Germinal center (tissue), 1 donor: ENCODE results near the gene NRIP2.
"Not testable (repeated sequence)": the region's sequence is repeated elsewhere in the genome, so short reads cannot be mapped to it uniquely, and the experiment has no call there.

ENCODE experiments used
- DNase-seq: peaks from one replicate; pipeline ENCODE4 v3.0.0; 2012; ENCODE audit warnings: mixed read lengths, low spot score

The NRIP2 gene, protein sequence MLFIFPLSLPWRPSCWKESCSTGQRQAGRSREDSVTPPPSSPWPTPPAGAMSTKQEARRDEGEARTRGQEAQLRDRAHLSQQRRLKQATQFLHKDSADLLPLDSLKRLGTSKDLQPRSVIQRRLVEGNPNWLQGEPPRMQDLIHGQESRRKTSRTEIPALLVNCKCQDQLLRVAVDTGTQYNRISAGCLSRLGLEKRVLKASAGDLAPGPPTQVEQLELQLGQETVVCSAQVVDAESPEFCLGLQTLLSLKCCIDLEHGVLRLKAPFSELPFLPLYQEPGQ

GRCh38 chr12:2834581-2835491 lies at the start of gene NRIP2:
Gene NRIP2, minus strand, starts transcription at chr12:2835035. Its CDS starts 52 bp downstream, at chr12:2834983.
- no peak for DNase-seq

- no peak for DNase-seq
These were observed 45.0 kb upstream of the NRIP2 start for GRCh38 chr12:2879853-2880252.

DNA sequence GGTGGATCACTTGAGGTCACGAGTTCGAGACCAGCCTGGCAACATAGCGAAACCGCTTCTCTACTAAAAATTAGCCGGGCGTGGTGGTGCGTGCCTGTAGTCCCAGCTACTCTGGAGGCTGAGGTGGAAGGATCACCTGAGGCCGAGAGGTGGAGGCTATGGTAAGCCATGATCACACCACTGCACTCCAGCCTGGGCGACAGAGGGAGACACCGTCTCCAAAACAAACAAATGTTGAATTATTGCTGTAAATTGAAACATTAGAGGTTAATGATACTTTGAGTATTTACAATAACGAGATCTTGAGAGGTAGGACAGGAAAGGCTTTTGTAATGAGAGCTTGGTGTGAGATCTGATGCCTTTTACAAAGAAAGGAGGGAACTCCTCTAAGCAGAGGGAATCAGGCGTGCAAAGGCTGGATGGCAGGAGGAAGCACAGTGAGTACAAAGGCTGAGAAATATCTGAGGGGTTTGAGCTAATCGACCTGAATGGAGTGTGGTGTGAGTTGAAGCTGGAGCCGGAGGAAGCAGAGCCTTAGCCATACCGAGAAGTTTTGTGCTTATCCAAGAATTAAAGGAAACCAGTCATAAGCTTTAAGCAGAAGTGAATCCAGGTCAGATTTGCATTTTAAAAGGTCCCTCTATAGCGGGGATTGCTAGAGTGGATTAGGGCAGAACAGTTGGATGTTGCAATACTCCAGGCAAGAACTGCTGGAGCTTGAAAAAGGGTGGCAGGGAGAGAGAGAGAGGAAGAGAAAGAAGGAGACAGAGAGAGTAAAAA lies 43.3 kb upstream of the NRIP2 start:
- DNase-seq = peak; percentile 65

GRCh38 chr12:2877047-2877952 lies 42.5 kb upstream of the NRIP2 start, which contains the start of the genes FOXM1 and RHNO1:
Gene FOXM1, minus strand, starts transcription at chr12:2877174. Its CDS starts 2,696 bp downstream, at chr12:2874478.
Gene RHNO1, plus strand, starts transcription at chr12:2877223. Its CDS starts 8,144 bp downstream, at chr12:2885367.
- peak; percentile 94 for DNase-seq

- peak; percentile 39 for DNase-seq
These were observed 41.7 kb upstream of the NRIP2 start for GRCh38 chr12:2876431-2877046.

- not testable (repeated sequence) for DNase-seq
These were observed 34.3 kb upstream of the NRIP2 start for GRCh38 chr12:2868986-2869632.

DNA sequence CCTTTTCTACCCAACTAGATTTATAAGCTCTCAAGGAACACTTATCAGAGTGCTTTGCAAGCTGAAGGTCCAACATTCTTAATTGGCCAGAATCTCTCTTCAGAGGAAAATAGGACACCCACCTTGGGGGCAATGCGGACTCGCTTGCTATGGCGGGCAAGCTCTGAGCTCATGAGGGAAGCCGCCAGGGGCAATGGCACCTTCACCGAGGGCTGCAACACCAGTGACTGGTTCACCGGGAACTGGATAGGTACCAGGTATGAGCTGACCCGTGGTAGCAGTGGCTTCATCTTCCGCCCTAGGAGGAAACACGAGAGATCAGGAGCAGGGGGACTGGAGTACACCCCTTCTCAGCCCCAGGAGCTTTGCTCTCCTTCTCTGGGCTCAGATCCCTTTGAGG lies 29.4 kb upstream of the NRIP2 start:
- no peak for DNase-seq

DNA sequence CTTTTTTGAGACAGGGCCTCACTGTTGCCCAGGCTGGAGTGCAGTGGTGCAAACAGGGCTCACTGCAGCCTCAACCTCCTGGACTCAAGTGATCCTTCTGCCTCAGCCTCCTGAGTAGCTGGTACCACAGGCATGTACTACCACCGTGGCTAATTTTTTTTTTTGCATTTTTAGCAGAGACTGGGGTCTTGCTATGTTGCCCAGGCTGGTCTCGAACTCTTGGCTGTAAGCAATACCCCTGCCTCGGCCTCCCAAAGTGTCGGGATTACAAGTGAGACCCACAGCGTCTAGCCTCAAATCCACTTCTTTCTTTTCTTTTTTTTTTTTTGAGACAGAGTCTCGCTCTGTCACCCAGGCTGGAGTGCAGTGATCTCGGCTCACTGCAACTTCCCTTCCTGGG lies 28.6 kb upstream of the NRIP2 start:
- not testable (repeated sequence) for DNase-seq

- no peak for DNase-seq
These were observed 28.0 kb upstream of the NRIP2 start for GRCh38 chr12:2862876-2863275.

GRCh38 chr12:2860170-2860569 lies 25.3 kb upstream of the NRIP2 start:
- no peak for DNase-seq

- no peak for DNase-seq
These were observed 24.1 kb upstream of the NRIP2 start for GRCh38 chr12:2858944-2859421.

DNA sequence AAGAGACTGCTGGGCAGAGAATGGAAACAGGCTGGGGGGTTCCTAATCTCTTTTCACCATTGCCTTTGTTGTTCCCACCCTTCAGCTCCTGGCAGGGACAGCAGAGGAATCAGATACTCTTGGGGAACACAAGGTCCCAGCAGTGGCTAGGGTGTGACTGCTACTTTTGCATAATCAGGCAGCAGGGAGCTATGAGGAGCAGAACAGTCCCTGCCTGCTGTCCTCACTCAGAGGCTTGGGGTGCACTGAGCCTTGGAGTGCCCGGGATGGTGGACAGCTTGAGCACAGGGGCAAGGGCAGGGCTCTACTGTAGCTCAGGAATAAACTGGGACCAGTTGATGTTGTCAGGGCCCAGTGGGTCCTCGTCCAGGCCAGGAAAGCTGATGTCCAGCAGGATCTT lies 23.5 kb upstream of the NRIP2 start:
- no peak for DNase-seq

DNA sequence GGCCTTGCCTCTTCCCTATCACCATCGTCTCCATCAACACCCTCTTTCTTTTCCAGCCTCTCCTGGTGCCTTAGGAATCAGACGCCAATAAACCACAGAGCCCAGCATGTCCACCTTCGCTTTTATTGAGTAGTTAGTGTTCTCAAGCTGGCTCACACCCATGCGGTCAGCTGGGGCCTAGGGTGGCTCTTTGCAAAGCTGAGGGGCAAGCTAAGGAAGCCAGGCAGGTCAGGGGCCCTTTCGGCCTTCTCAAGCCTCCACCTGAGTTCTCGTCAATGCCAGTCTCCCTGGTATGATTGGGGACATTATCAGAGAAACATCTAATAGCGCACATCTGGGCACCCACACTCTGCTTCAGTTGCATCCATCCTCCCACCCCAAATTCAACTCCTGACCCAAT lies 22.7 kb upstream of the NRIP2 start:
- DNase-seq = no peak

GRCh38 chr12:2857021-2857431 lies 22.2 kb upstream of the NRIP2 start, which contains the start of gene TEX52:
Gene TEX52, minus strand, starts transcription at chr12:2857039. Its CDS starts 13 bp downstream, at chr12:2857026.
- DNase-seq = no peak

DNA sequence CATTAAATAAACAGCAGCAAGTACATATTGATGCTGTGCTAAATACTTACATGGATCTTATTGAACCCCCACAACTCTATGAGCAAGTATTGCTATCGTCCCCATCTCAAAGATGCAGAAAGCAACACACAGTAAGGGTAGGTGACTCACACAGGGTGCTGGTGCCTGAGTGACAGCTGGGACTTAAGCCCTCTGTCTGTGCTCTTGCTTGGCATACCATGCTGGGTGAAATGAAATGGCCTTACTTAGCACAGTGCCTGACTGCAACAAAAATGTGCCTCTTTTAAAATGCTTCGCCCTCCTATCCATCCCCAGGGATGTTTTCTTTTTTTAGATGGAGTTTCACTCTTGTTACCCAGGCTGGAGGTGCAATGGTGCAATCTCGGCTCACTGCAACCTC lies 21.2 kb upstream of the NRIP2 start:
- no peak for DNase-seq

DNA sequence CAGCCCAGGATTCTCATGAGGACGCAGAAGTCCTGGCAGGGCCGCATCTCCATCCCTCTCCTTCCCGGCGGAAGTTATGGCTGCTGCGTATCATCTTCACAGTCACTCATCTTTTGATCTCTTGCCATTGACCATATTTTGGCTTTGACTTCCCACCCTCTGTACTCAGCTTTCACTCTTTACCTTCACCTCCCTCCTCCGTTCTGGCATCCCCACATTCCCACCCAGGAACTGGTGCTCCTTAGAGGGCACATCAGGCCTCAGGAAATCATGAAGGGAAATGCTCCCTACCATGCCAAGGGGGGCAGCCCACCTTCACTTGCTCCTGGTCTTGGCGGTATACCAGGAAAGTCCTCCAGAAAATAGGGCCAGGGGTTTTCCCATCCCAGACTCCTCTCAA lies 20.7 kb upstream of the NRIP2 start:
- no peak for DNase-seq

DNA sequence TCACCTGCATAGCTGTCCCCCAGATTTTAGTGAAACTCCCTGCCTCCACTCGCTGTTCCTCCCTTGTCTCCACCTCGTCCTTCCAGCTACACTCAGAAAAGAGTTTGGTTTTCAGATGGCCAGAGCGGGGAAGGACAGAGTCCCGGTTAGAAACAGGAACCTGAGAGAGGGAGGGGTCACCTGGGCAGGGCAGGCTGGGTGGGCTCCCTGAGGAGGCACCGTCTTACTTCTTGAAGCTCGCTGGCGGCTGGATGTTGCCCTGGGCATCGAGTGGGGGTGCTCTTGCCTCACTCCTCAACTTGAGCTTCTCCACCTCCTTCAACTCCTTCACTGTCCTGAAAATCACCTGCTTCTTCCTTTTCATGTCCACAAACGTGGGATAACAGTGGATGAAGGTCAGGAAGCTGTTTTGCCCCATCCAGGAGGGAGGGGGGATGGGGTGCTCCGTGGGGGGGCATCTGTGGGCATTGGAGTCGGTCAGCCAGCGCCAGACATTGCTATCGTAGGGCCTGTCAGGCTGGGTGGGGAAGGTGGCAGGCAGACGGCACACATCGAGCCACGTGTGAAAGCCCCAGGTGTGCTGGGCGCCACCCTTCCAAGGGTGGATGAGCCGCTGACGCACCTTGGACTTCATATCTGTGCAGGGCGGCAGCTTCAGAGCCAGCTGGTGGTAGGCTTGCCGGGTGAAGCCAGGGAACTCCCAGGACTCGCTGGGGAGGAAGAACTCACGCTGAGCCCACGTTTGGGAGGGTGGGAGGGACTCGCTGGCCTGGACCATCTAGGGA lies 20.0 kb upstream of the NRIP2 start:
- no peak for DNase-seq

GRCh38 chr12:2853626-2854025 lies 18.8 kb upstream of the NRIP2 start:
- peak; percentile 69 for DNase-seq

- DNase-seq = no peak
These were observed 17.1 kb upstream of the NRIP2 start for GRCh38 chr12:2851931-2852330.
